HG03571 (cell line): Measurements from ENCODE around the gene TP53AIP1.
"Not testable (repeated sequence)": the region's sequence is repeated elsewhere in the genome, so short reads cannot be mapped to it uniquely, and the experiment has no call there.

ENCODE experiments used
- ATAC-seq: cut with Tn5 transposase; IDR thresholded peaks from one replicate; pipeline ENCODE4 v1.9.1; 2021; ENCODE audit not compliant: unreplicated experiment

The TP53AIP1 gene

GRCh38 chr11:128926000-128926399 is 16.7 kb downstream of the TP53AIP1 start:
- no peak for ATAC-seq

GRCh38 chr11:128925250-128925600 is 17.4 kb downstream of the TP53AIP1 start:
- no peak for ATAC-seq

GRCh38 chr11:128924510-128925249 is 18.0 kb downstream of the TP53AIP1 start:
- ATAC-seq, result no peak

GRCh38 chr11:128924104-128924503 is 18.6 kb downstream of the TP53AIP1 start:
- ATAC-seq, result no peak

- no peak for ATAC-seq
Observed at GRCh38 chr11:128921793-128922192, 20.9 kb downstream of the TP53AIP1 start.

- no peak for ATAC-seq
Observed at GRCh38 chr11:128920666-128921065, 22.0 kb downstream of the TP53AIP1 start.

- ATAC-seq, result not testable (repeated sequence)
Observed at GRCh38 chr11:128919635-128920034, 23.0 kb downstream of the TP53AIP1 start.

GRCh38 chr11:128919216-128919615 is 23.5 kb downstream of the TP53AIP1 start:
- no peak for ATAC-seq

- no peak for ATAC-seq
Observed at GRCh38 chr11:128917144-128917724, 25.4 kb downstream of the TP53AIP1 start.

GRCh38 chr11:128916681-128917080 is 26.0 kb downstream of the TP53AIP1 start:
- no peak for ATAC-seq

GRCh38 chr11:128916037-128916572 is 26.6 kb downstream of the TP53AIP1 start:
- ATAC-seq, result no peak

- ATAC-seq, result no peak
Observed at GRCh38 chr11:128915149-128915521, 27.5 kb downstream of the TP53AIP1 start.

- no peak for ATAC-seq
Observed at GRCh38 chr11:128914216-128915148, 28.2 kb downstream of the TP53AIP1 start.

GRCh38 chr11:128913806-128914205 is 28.9 kb downstream of the TP53AIP1 start:
- no peak for ATAC-seq

GRCh38 chr11:128911701-128912100 is 31.0 kb downstream of the TP53AIP1 start:
- ATAC-seq, result no peak

GRCh38 chr11:128911239-128911638 is 31.4 kb downstream of the TP53AIP1 start:
- no peak for ATAC-seq

GRCh38 chr11:128910576-128910975 is 32.1 kb downstream of the TP53AIP1 start:
- ATAC-seq, result no peak

GRCh38 chr11:128909438-128910125 is 33.1 kb downstream of the TP53AIP1 start:
- ATAC-seq, result no peak

- no peak for ATAC-seq
Observed at GRCh38 chr11:128908391-128909246, 34.1 kb downstream of the TP53AIP1 start.

- ATAC-seq, result no peak
Observed at GRCh38 chr11:128907585-128907984, 35.1 kb downstream of the TP53AIP1 start.
